Astrocyte of the cerebellum (primary cell): ENCODE results near the gene PMAIP1.

Source experiments
- DNase-seq: peaks from one replicate; pipeline ENCODE4 v3.0.0-alpha.2; 2011; ENCODE audit warnings: low read depth
- H3K4me3 ChIP-seq: 2 replicates; pipeline ENCODE4 v1.5.1; 2011; ENCODE audit warnings: mild to moderate bottlenecking, low read depth, low read length, moderate library complexity
- in situ Hi-C: cut with HindIII; loops from 2 replicates; pipeline ENCODE4 v1.10.0; 2017; ENCODE audit warnings: low sequenced_read_pairs
- TF ChIP-seq, protein P1 (sequence below): IDR thresholded peaks from 2 replicates; pipeline ENCODE4 v1.5.1; 2012; ENCODE audit warnings: low read length, low read depth, moderate library complexity, mild to moderate bottlenecking; ENCODE audit errors: missing control alignments

PMAIP1 gene

DNA sequence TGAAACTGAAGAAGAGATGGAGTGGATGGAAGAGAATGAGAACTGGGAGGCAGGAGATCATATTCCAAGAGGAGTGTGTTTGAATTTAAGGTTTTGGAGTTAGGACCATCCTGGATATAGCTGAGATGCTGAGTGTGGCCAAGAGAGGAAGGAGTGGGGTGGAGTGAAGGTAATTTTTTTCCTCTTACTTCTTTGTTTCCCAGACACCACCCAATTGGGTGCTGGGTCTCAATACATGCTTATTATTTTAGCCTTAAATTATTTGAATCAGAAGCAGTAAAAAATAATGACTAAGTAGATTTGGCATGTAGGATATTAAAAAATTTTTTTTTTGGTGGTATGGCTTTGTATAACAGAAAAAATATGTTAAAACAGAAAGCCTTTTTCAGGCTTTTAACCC lies 39.3 kb downstream of the PMAIP1 start:
- in situ Hi-C loops: no loop called here
- no peak overlapping the region for H3K4me3 ChIP-seq
- DNase-seq: no peak
- TF ChIP-seq, protein P1, sequence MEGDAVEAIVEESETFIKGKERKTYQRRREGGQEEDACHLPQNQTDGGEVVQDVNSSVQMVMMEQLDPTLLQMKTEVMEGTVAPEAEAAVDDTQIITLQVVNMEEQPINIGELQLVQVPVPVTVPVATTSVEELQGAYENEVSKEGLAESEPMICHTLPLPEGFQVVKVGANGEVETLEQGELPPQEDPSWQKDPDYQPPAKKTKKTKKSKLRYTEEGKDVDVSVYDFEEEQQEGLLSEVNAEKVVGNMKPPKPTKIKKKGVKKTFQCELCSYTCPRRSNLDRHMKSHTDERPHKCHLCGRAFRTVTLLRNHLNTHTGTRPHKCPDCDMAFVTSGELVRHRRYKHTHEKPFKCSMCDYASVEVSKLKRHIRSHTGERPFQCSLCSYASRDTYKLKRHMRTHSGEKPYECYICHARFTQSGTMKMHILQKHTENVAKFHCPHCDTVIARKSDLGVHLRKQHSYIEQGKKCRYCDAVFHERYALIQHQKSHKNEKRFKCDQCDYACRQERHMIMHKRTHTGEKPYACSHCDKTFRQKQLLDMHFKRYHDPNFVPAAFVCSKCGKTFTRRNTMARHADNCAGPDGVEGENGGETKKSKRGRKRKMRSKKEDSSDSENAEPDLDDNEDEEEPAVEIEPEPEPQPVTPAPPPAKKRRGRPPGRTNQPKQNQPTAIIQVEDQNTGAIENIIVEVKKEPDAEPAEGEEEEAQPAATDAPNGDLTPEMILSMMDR: no peak

DNA sequence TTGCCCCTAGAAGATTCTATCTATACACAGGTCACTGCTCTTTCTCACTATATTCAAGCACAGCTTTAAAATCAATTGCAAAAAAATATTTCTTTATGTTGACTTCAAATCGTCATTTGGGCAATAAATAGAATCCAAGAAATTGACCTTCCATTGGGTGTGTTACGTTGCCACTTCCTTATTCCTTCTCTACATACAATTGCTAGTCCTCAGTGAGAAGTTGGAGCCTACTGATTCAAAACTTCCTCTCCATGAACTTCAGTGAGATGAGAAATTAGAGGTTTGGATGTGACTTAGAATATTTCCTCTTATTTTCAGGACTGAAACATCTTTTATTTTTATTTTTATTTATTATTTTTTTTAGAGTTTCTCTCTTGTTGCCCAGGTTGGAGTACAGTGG lies 40.3 kb downstream of the PMAIP1 start:
- in situ Hi-C loops: no loop called here
- no peak for DNase-seq
- TF ChIP-seq, protein P1: no peak
- no peak overlapping the region for H3K4me3 ChIP-seq

DNA sequence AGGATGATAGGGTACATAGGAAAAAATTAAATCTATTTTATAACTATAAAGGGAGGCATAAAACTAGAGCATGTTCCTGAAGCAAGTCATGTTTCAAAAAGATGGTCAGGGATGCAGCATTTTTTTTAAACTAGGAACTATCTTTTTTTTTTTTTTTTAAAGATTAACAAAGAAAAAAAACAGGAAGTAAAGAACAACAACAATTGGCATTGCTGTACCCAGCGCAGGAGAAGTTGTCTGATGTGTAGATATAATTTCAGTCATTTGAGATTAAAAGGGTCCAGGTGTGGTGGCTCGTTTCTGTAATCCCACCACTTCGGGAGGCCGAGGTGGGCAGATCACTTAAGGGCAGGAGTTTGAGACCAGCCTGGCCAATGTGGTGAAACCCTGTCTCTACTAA lies 41.5 kb downstream of the PMAIP1 start:
- no peak overlapping the region for H3K4me3 ChIP-seq
- DNase-seq: no peak
- TF ChIP-seq, protein P1: no peak
- in situ Hi-C loops: no loop called here

DNA sequence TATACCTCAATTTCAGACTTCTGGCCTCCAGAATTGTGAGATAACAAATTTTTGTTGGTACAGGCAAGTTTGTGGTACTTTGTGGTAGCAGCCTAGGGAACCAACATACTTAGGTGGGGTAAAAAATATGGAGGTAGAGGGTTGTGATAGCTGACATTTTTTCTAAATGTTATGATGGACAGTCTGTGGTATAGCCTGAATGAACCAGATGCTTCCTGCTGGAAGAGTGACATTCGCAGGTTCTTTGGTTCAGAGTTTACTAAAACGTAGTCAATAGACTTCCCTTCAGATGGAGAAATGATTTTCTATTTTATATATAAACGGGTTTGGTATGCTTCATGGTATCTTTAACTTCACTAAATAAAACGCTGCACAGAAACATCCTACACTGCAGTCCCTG lies 42.8 kb downstream of the PMAIP1 start:
- TF ChIP-seq, protein P1: no peak
- no peak for DNase-seq
- in situ Hi-C loops: no loop called here
- H3K4me3 ChIP-seq: no peak overlapping the region

- in situ Hi-C loops: no loop called here
Measured at GRCh38 chr18:59945544-59945943, 45.7 kb downstream of the PMAIP1 start.

GRCh38 chr18:59950215-59950944 lies 50.6 kb downstream of the PMAIP1 start:
- no peak overlapping the region for H3K4me3 ChIP-seq
- in situ Hi-C loops: no loop called here
- TF ChIP-seq, protein P1: no peak
- DNase-seq: no peak

More at GRCh38 chr18:59945544-59945943, 45.7 kb downstream of the PMAIP1 start:
- H3K4me3 ChIP-seq: no peak overlapping the region
- DNase-seq: no peak
- TF ChIP-seq, protein P1: no peak
